Eye (tissue), 1 donor: ENCODE data around the gene XYLT2.

Source experiments
- DNase-seq: peaks from one replicate; pipeline ENCODE4 v3.0.0-alpha.2; 2015

The XYLT2 gene

DNA sequence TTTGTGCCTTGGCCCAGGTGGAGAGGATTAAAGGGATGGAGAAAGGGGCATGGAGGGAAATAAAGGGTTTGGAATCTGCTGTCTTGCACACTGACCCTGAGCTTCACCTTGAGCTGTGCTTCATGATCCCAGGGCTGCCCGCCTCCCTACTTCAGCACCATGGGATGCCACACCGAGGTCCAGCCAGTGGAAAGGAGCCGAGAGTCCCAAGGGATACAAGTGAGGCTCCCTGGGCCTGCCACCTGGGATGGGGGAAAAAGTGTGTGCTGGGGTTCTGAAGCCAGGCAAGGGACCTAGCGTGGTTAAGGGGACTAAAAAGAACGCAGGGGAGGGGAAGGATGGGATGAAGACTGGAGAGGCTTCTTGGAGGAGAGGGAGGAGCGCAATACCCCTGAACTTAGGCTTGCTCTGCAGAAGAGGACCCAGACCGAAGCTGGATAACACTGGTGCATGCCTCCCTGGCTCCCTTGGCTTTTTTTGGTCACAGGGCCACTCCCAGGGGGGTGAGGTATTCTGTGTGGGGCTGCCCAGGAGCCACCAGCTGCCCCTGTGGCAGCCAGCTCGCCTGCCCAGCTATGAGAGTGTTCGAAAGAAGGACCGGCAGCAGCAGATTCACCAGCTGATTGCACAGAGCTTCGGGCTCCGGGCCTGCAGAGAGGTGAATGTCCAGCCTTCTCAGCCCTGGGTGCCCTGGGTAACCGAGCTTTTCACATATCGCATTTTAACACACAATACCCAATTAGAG lies 19.9 kb downstream of the XYLT2 start:
- no peak for DNase-seq

DNA sequence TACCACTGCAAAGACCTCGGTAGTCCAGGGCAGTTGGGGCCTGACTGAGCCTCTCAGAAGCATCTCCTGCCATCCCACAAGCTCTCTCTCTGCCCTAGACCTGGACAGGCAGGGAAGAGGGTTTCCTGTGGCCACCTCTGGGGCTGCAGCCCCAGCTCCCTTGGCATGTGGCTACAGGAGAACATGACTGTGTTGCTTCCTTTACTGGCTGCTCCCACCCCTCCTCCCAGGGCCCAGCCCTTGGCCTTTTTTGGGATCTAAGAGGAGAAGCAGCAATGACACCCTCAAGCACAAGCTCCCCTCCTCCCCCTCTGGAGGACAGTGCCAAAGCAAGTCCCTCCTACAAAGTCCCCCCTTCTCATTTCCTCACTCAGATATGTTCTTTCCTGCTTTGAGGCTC lies 21.5 kb downstream of the XYLT2 start:
- DNase-seq, result no peak

DNA sequence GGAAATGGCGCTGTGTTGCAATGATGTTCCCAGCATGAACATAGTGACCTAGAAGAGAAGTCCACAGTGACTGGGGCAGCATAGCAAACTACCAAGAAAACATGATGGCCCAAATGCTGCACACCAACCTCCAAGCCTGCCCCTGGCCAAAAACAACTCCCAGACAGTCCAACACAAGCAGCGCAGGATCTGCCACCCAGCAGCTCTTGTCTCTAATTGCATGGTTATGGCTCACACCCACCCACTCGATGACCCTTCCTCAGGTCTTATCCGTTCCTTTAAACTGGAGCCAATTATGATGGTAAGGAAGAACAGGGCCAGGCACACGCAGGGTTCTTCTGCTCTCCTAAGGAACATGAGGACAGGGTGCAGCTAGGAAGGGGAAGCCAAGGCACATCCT lies 24.1 kb downstream of the XYLT2 start:
- DNase-seq, result no peak

DNA sequence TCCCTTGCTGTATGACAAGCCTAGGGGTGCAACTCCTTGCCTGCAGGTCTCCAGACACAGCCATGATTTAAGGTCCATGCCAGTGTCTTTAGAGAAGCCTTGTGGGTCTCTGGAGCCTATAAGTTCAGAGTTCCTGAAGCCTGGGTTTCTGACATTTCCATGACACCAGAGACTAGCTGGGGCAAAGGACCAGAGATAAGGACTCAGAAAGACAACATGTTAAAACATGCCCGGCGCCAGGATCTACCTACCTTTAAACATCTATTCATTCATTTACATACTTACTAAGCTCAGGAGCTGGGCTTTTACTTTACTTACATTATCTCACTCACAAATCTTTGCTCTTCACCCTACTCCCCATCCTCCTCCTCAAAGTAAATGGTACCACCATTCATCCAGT lies 25.6 kb downstream of the XYLT2 start:
- no peak for DNase-seq

DNA sequence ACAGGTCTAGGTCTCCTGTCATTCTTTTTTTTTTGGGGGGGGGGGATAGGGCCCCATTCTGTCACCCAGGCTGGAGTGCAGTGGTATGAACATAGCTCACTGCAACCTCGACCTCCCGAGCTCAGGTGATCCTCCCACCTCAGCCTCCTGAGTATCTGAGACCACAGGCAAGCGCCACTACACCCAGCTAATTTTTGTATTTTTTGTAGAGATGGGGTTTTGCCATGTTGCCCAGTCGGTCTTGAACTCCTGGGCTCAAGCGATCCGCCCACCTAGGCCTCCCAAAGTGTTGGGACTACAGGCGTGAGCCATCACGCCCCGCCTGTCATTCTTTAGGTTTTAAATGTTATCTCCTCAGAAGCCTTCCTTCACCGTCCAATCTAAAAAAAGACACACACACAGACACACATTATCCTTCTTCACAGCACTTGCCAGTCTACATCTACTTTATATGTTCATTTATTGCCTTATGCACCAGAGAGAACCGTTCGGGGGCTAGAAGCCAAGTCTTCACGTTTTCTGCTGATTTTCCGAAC lies 26.4 kb downstream of the XYLT2 start:
- DNase-seq, result no peak

DNA sequence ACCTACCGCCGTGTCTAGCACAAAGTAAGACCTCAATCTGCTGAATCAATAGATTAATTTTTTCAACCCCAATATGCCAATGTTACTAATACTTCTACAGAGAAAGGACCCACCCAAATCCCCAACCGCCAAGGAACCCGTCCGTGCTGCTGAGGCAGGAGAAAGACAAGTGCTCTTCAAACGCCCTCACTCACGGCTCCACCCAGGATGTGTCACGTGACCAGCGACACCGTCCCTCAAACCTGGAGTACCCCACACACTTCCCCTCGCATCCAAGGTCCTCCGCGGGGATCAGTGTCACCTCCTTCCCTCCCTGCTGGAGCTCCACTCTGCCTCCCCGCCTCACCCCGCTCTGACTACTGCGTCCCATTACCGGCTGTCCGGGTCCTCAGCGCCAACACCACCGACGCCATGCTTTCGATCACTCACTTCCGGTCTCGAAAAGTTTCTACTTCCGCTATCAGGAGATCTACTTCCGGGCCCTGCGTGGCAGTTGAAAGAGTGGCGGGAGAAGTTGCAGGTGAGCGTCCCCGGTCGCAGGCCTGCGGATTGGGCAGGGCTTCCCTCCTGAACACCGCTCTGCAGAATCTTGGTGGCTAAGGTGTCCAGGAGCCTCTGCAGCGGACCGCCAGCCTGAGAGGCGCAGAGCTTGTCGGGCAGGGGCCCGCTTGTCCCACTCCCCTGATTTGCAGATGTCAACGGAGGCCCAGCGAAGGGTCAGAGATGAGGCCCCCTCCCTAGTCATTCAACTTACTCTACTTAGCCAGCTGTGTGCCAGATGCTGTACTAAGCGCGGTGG lies 27.0 kb downstream of the XYLT2 start, which contains the start of the genes EME1 and MRPL27:
Gene EME1 (plus strand): TSS at position 472 of the 799 bp plus-strand sequence. CDS start 1,980 bp downstream, outside the sequence.
Gene MRPL27 (minus strand): TSS at position 427 of the 799 bp plus-strand sequence. CDS start 14 bp downstream, at position 413.
- peak; percentile 97 for DNase-seq

DNA sequence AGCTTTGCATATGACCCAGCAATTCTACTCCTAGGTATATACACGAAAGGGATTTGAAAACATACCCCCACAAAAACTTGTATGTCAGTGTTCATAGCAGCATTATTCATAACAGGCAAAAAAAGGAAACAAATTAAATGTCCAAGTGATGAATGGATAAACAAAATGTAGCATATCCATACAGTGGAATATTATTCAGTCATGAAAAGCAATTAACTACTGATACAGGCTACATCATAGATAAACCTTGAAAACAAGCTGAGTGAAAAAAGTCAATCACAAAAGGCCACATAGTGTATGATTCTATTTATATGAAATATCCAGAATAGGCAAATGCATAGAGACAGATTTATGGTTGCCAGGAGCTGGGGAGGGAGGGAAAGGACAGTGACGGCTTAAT lies 27.8 kb downstream of the XYLT2 start:
- no peak for DNase-seq

DNA sequence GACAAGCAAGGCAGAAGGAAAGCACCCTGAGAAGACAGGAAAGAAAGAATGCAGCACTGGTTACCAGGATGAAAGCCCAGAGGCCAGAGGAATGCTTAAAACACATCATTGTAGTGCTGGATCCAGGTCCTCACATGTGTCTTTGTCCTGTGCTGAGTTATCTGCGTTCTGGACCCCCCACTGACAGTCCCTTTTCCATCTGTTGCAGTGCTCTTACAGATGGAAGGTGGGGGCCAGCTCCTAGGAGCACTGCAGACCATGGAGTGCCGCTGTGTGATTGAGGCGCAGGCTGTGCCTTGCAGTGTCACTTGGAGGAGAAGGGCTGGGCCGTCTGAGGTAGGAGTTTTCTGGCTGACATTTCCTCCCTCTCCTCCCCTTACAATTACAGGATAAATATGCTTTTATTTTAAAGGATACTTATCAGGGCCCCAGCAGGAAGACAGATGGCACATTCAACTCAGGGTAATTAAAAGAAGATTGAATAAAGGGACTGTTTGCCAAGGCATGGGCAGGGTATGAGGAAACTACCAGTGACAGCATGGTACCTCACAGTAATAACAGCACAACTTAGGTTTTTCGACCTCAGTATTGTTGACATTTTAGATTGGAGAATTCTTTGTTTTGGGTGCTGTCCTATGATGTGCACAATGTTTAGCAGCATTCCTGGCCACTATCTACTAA lies 30.1 kb downstream of the XYLT2 start:
- no peak for DNase-seq

DNA sequence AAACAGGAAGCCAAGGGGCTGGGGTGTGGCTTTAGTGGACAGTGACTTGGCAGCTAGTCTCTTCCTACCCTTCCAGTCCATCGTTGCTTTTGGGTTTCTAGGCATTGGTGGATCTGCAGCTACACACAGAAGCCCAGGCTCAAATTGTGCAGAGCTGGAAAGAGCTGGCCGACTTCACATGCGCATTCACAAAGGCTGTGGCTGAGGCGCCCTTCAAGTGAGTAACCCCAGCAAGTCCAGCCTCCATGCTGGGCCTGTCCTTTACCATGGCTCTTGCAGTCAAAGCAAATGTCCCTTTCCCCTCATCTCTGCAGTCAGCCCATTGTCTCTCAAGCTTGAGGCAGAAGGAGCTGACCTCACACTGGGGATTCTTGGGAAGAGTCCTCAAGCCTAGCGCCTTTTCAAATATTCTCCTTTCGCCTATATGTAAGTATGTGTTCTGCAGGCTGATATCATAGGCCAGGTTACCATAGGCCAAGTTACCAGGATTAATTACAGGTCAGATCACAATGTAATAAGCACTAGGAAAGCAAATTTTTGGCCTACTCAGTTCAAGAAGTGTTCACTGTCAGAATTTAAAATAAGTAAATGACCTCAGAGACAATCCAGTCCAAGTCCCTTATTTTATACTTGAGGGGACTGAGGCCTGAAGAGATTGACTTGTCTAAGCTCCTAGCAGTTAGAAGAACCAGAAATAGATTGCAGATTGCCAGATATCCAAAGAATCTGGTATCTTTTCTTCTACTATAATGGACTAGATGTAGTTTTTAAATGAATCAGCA lies 33.6 kb downstream of the XYLT2 start:
- no peak for DNase-seq

DNA sequence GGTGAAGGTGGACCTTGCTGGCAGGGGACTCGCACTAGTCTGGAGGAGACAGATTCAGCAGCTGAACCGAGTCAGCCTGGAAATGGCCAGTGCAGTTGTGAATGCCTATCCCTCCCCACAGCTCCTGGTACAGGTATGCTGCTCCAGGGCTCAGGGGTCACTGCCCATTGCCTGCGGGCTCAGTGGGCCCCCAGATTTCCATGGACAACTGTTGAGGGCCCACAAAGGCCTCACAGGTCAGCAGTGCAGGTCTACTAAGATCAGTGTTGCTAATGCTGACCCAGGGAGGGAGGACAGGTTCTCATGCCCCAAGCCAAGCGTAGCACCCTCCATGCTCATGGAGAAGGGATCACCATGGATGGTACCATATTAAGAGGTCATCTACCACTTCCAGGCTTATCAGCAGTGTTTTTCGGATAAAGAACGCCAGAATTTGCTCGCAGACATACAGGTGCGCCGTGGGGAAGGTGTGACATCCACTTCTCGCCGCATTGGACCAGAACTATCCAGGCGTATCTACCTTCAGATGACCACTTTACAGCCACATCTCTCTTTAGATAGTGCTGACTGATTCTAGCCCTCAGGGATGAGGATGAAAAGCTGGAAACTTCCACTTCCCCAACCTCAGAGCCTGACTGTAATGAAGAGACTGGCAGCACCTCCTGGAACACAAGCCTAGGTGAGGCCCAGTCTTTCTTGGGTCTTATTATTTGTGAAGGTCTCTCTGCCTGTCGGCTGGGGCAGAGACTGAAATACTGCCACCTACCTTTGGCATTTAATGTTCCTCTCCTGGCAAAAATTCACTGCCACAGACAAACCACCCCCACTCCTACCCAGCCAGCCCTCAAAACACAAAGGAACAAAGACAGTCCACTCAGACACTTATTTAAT lies 34.7 kb downstream of the XYLT2 start:
- no peak for DNase-seq

DNA sequence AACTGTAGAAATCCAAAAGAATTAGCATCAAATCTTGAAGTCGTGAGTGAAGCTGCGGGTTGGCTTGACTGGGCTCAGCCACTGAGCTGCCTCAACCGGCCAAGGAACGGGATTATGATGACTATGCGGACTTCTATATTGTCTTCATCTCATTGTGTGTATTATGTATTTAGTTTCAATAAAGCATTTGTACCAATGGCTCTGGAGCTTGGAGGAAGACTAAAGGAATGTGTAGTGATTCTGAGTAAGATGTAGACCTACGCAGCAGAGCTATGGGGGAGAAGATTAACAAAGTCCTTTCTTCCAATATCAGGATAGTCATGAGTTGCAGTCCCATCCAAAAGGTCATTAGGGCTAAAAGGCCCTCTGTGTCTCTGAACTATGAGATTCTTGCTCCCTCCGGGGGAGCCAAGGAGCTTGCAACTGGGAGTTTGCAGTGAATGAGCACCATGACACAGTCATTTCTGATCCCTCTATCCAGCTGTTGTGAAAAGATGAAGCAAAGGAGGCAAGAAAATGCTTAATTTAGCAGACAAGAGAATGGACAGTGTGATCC lies 35.4 kb downstream of the XYLT2 start:
- DNase-seq, result no peak

DNA sequence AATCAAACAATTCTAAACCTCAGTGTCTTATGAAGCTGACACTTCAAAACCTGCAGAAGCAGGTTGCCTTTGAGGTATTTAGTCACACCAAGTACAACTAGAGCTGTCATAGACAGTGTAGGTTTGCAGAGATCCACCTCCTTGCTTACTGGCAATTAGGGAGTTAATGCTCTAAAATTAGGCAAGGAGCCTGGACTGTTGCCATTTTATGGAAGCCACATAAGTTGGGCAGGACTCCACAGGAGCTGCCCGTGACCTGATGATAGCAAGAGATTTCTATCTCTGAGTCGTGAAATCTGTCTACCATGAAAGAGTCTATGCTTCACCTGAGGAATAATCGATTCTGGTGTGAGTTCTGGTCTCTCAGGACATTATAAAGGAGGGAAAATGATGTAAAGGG lies 36.0 kb downstream of the XYLT2 start:
- no peak for DNase-seq

DNA sequence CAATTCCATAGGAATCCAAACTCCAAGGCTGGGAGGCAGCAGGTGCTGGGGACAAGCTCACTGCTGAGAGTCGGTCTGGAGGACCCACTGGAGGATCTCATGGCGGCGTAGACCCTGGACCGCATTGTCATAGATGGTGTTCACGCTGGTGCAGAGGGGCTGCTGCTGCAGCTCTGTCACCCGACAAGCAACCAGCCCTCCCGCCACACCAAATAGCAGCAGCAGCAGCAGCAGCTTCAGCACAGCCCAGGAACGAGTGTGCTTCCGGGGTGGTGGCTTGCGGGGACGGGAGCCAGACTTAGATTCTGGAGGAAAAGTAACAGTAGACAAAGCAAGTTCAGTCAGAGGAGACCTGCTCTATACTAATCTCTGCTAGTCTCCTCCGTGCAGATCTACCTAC lies 37.0 kb downstream of the XYLT2 start:
- DNase-seq, result no peak

DNA sequence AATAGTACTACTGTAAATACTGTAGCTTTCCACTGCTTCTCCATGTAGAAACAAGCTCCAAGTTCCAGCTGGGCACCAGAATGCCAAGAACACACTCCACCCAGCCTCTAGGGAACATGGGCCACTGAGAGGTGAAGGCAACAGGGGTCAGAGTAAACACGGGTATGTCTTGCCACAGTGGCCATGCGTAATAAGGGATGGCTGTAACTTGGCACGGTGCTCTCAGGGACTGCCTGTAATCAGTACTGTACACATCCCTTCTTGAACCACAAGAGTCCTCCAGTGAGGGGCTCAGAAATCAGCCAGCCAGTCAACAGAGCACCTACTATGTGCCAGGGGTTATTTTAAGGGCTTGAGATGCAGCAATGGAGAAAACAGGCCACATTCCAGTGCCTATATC lies 40.6 kb downstream of the XYLT2 start:
- DNase-seq, result no peak

DNA sequence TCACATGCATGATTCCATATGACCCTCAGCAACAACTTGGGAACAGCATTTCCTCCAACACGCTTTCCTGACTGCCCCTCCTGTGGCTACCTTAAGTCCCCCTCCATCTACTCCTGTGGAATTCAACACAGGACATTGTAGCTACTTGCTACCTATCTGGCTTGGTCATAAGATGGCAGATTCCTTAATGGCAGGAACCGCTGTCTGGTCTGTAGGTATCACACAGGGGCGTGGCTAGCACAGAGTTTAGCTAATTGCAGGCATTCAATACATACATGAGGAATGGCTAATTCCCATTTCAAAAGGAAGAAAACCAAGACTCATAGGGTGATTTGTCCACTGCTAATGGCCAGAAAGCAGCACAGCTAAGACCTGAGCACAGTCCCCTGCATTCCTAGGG lies 42.8 kb downstream of the XYLT2 start:
- no peak for DNase-seq

DNA sequence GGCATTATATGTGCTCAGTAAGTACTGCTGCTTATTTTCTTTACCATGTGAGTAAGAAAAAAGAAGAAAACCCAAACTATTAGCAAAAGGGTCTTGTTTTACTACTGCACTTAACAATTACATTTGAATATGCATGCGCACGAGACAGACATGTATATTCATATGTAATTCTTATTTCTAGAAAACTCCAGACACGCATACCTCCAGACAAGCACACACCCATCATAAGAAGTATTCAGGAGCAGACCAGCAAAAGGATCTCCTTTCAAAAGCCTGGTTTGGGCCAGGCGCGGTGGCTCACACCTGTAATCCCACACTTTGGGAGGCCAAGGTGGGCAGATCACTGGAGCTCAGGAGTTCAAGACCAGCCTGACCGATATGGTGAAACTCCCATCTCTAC lies 43.6 kb downstream of the XYLT2 start:
- no peak for DNase-seq

DNA sequence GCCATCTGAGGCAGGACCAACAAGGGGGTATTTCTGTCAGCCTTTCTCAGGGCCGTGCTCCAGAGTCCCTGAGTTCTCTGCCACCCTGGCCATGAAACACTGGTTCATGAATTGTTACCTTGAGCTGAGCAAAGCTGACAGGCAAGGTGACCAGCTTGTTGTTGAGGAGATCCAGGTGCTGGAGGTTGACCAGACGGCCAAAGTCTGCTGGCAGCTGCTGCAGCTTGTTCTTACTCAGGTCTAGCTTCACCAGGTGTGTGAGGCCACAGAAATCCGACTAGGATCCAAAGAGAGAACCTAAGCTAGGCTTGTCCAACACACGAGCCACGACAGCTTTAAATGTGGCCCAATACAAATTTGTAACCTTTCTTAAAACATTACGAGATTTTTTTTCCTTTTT lies 46.7 kb downstream of the XYLT2 start:
- DNase-seq, result no peak

DNA sequence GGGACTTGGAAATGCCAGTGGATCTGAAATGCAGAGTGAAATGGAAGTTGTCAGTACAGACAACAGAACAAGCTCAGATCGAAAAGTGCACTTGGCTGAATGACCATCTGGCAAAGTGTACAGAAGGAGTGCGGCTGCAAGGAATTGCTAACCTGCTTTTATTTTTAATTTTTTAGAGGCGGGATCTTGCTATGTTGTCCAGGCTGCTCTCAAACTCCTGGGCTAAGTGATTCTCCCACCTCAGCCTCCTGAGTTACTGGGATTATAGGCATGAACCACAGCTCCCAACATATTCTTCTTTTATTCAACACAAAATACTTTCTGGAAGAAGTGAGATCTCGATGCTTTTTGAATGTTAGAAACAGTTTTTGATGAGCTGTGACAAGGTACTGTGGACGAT lies 47.8 kb downstream of the XYLT2 start:
- DNase-seq, result no peak

DNA sequence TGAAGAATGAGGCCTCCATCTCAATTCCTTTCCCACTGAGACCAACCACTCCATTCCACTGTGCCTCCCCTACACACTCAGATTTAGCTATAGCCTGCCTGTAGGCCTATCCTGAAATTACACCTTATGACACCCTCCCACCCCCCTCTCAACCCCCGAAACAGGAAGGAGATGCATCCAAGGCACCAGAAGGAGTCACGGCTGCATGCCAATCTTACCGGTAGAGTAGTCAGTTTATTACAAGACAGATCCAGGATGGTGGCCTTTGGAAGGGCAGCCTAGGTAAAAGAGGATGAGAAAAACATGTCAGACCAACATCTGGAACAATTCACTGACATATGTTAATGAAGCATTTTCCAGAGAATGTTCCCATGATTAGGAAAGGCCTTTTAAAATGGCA lies 48.8 kb downstream of the XYLT2 start:
- DNase-seq, result no peak

DNA sequence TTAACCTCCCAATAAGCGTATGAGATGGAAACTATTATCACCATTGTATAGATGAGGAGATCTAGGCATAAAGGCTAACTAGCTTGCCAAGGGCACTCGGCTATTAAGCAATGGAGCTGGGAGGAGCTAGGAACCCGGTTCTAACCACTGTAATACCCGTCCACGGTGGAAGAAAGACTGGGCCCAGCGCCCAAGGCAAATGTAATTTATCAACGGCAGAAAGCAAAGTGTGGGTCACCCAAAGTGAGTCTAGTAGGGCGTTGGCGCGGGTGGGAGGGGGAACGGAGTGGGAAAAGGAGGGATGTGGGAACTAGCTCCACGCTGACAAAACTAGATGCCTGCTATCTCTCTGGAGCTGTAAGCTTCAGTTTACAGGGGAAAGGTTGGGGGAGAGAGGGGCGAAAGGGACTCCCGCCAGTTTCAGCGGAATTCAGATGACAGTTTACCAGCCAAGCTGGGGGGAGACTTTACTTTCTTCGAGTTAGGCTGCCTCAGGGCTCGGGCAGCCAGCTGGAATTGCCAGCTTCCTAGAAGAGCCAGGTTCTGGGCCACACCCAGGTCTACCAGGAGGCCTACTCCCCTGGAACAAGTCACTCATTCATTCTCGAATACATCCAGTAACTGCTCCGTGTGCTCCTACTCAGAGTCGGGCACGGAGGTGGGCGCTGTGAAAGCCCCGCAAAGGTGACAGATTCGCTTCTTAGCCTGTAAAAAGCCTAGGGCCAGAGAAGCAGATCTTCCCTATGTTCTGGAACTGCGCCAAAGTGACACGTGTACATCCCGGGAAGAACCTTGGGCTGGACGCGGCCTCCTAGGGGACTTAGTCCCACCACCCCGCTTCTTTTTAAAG lies 50.6 kb downstream of the XYLT2 start:
- DNase-seq, result peak; percentile 61
